KG1 (cell line): ENCODE measurements around the gene MIOX.
"Not testable (repeated sequence)": the region's sequence is repeated elsewhere in the genome, so short reads cannot be mapped to it uniquely, and the experiment has no call there.

Experiments used
- DNase-seq: peaks from one replicate; lab custom pipeline; 2025; lab: John Stamatoyannopoulos, UW

The MIOX gene

DNA sequence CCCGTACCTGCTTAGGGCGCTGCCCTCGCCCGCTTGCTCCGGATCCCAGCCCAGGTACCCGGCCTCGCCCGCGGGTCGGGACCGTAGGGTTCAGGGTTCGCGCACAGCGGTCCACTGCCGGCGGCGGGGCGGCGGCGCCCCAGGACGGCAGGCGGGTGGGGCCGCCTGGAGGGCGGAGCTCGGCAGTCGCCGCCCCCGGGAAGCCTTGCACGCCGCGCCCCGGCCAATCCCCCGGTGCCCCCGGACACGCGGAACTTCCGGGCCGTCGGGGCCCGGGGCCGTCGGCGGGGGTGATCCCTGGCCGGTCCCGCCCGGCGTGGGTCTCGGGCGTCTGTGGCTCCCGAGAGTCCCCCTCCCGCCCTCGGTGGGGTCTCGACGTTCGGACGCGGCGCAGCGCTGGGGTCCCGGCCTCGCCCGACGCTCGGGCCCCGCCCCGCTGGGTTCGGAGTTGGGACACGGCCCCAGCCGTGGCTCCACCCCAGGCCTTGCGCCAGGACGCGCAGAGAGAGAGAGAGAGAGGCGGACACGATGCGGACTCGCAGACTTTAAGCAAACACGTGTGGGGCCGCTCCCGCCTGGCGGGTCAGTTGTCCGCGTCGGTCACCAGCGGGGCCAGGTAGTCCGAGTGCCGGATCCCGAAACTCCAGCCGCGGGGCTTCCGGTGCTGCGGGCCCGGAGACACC lies 43.4 kb downstream of the MIOX start, which contains the start of gene TYMP:
TYMP (minus strand) TSS at position 116 of the 683 bp plus-strand sequence. CDS start 303 bp downstream, outside the sequence.
- no peak for DNase-seq

GRCh38 chr22:50530580-50530876 lies 43.9 kb downstream of the MIOX start:
- no peak for DNase-seq

GRCh38 chr22:50530877-50531545 lies 44.4 kb downstream of the MIOX start:
- DNase-seq = no peak

DNA sequence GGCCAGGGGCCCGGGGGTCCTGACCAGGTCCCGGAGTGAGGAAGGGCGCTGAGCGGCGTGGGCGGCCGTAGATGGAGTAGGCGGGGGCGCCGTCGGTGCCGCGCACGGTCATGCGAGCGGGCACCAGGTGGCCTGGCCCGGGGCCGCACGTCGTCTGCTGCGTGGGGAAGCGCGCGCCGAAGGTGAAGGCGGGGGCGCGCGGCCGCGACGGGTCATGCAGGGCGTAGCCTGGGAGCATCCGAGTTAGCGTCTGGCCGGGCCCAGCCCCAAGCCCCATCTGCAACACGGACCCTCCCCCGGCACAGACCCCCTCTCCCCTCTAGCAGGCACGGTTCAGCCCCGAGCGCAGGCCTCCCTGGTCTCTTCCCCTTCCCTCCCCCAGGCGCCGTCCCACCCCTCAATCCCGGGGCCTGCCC lies 44.9 kb downstream of the MIOX start:
- DNase-seq = no peak

GRCh38 chr22:50531962-50532674 lies 45.5 kb downstream of the MIOX start:
- no peak for DNase-seq

DNA sequence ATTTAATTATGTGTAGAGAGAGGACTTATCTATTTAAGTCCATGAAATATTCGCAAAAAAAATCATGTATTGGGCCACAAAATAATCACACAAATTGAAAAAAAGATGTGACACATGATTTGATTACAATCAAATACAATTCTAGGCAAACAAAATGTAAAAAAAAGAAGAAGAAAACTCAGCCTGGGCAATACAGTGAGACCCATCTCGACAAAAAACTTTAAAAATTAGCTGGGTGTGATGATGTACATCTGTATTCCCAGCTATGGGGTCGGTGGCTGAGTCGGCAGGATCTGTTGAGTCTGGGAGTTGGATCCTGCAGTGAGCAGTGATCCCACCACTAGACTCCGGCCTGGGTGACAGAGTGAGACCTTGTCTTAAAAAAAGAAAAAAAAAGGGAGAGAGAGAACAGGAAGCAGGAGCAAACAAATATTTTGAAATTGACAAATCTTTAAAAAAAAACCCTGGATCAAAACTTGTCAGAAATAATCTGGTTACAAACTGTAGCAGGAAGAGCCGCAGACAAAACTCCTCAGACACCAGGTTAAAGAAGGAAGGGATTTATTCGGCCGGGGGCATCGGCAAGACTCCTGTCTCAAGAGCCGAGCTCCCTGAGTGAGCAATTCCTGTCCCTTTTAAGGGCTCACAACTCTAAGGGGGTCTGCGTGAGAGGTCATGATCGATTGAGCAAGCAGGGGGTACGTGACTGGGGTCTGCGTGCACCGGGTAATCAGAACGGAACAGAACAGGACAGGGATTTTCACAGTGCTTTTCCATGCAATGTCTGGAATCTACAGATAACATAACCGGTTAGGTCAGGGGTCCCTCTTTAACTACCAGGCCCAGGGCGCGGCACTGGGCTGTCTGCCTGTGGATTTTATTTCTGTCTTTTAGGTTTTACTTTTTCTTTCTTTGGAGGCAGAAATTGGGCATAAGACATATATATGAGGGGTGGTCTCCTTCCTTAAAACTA lies 46.5 kb downstream of the MIOX start:
- DNase-seq = no peak

DNA sequence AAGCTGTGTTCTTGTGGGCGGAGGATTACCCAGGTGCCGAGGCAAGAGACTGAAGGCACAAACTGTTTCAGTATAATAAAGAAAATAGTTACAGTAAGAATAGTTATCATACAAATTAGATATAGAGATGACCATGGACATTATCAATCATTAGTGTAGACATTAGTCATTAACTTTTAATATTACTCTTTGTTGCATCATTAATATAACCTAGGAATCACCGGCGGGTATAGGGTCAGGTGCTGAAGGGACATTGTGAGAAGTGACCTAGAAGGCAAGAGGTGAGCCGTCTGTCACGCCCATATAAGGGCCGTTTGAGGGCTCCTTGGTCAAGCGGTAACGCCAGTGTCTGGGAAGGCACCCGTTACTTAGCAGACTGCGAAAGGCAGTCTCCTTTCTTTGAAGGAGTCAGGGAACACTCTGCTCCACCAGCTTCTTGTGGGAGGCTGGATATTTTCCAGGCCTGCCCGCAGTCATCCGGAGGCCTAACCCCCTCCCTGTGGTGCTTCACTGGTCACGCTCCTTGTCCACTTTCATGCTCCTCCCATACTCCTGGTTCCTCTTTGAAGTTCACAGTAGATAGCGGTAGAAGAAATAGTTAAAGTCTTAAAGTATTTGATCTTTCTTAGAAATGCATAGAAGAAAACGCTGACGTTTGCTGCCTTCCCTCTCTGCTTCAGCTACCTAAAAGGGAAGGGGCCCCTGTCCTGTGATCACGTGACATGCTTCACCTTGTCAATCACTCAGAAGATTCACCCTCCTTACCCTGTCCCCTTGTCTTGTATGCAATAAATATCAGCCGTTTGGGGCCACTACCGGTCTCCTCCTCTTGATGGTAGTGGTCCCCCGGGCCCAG lies 47.4 kb downstream of the MIOX start:
- not testable (repeated sequence) for DNase-seq

GRCh38 chr22:50535113-50535512 lies 48.5 kb downstream of the MIOX start:
- DNase-seq = no peak

DNA sequence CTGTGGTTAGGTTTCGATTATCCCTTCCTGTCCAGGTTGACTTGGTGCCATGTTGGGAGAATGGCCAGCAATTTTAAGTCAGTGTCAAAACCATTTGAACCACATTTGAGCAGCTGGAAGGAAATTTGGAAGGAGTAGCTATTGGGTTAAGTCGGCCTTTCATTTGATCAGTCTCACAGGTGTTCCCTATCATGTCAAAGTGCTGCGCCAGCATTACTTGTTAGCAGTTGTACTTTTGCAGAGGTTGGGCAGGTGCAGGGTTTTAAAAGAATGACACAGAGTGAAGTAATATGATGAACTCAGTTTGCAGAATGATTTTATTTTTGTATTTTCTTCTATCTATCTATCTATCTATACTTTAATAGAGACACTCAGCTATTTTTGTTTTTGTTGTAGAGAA lies 49.6 kb downstream of the MIOX start:
- no peak for DNase-seq

GRCh38 chr22:50537765-50538164 lies 51.1 kb downstream of the MIOX start:
- no peak for DNase-seq
